ENCODE data around the gene ADAMTS2.
"Not testable (repeated sequence)": the region's sequence is repeated elsewhere in the genome, so short reads cannot be mapped to it uniquely, and the experiment has no call there.

ADAMTS2 gene

DNA sequence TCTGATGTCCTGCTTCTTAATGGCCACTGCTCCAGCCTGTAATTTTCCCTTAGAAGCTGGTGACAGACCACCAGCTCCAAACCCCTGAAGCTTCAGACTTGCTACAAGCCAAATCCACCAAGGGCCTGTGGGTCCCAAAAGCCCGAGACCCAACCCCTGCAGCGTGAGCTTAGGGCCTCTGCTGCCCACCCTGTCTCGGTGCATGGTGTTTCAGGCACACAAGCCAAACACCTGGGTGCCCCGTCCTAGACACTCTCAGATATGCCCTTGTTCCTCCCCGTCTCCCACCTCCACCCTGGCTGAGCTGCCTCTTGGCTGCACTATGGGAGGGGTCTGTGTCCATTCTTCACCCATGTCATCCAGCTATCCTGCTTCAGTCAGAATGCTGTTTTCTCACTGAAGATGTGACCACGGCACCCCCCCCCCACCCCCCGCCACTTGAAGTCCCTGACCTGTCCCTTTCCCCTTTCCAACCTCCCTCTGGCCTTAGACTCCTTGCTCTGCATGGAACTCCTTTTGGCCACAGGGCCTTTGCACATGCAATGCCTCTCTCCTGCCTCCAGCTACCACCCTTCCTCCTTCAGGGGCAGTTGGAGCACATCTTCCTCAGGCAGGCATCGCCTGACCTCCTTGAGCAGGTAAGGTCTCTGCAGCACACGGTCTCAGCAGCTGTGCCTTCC, 229.3 kb downstream of the ADAMTS2 start:
- no peak for DNase-seq

GRCh38 chr5:179115307-179115706, 230.0 kb downstream of the ADAMTS2 start:
- DNase-seq: no peak

DNA sequence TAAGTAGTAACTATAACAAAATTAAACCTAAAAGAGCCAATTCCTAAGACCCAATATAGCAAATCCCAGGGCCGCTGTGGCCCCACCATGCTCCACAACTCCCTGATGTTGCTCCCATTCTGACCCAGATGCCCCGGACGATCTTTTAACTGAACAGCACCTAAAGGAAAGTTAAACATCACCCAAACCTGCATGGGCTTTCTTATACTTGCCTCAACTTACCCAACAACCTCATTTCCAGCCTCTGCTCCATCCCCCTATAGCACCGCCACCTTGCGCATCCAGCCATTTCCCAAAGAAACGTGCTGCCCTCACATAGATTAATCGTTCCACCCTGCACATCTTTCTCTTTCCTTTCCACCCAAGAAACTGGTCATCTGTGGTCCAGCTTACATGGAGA, 230.5 kb downstream of the ADAMTS2 start:
- no peak for DNase-seq

- DNase-seq: no peak
Observed at GRCh38 chr5:179113945-179114641, 231.2 kb downstream of the ADAMTS2 start.

DNA sequence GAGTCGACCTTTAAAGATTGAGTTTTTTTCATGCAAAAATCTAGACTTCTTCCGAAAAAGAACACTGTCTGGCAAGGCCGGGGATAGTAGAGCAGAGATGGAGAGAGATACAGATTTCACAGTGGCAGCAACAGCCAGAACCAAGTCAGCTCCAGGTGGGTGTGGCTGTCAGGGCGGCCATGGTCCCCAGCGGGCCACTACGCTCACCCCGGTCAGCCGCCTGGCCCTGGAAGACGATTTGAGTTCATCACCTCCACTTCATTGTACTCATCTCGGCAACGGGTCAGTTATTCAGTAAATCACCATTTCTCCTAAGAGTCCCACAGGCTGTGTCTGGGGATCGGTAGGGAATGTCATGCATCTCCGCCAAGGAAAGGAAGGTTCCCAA, 232.1 kb downstream of the ADAMTS2 start:
- DNase-seq: no peak

DNA sequence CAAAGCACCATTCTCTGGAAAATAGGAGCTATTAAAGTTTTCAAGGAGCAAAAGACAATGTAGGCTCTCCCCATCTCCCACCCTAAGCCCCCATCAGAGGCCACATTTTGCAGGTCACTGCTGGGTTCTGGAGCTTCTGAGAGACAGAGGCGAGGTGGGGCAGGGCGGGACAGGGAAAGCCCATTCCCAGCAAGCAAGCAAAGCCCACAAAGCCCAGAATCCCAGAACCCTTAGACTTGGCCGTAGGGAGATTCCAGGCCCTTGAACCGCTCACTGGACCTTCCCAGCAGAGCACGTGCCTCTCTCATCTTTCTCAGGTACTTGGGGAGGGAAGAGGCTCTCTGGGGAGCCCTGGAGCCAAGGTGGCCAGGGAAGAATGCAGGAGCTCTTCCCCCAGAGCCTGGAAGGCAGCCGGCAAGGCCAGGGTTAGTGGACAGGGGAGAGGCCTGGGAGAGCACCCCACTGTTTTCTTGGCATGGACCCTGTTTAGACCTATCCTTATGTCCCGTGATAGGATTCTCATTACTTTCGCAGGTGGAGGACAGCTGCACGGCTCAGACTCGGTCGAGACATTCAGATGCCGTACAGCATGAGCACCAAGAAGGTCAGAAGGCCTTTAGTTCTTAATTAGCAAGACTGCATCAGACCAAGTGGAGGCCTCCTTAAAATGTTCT, 232.7 kb downstream of the ADAMTS2 start:
- DNase-seq: no peak

- no peak for DNase-seq
Observed at GRCh38 chr5:179111267-179112207, 233.7 kb downstream of the ADAMTS2 start.

GRCh38 chr5:179110528-179110927, 234.7 kb downstream of the ADAMTS2 start:
- no peak for DNase-seq

GRCh38 chr5:179101282-179101681, 244.0 kb downstream of the ADAMTS2 start:
- not testable (repeated sequence) for DNase-seq

GRCh38 chr5:179089502-179089901, 255.8 kb downstream of the ADAMTS2 start:
- DNase-seq: no peak

DNA sequence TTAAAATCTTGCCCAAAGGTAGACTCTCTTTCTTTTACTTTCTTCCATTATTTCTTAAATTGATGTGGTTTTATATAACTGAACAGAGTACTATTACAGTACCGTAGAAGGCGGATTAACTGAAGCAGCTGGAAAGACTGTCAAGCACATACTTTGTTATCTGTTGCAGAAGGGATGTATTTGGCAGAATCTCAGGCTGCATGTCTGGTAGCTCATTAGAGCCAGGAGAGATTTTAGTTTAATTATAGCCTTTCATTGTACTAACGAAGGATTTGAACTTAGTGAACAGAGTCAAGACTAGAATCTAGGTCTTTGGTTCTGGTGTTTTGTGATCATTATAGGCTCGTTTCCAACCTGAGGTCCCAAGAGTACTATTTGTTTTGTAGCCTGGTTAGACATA, 264.5 kb downstream of the ADAMTS2 start:
- DNase-seq: no peak

DNA sequence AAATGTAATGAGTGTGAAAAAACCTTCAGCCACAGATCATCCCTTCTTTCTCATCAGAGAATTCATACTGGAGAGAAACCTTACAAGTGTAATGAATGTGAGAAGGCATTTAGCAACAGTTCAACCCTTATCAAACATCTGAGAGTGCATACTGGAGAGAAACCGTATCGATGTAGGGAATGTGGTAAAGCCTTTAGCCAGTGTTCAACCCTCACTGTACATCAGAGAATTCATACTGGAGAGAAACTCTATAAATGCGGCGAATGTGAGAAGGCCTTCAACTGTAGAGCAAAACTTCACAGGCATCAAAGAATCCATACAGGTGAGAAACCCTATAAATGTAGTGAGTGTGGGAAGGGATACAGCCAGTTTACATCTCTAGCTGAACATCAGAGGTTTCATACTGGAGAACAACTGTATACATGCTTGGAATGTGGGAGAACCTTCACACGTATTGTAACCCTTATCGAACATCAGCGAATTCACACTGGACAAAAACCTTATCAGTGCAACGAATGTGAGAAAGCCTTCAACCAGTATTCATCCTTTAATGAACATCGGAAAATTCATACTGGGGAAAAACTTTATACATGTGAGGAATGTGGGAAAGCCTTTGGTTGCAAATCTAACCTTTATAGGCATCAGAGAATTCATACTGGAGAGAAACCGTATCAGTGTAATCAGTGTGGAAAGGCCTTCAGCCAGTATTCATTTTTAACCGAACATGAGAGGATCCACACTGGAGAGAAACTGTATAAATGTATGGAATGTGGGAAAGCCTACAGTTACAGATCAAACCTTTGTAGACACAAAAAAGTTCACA, 265.9 kb downstream of the ADAMTS2 start:
- no peak for DNase-seq

GRCh38 chr5:179065703-179066102, 279.6 kb downstream of the ADAMTS2 start:
- no peak for DNase-seq

- no peak for DNase-seq
Observed at GRCh38 chr5:179061025-179061424, 284.2 kb downstream of the ADAMTS2 start.
